Measurements from ENCODE around the gene NDUFB8. TPM values are rescaled to one million over a fixed set of nuclear protein-coding genes. Genes with fewer than 3 reads are reported as not detected.
A peak's percentile ranks its signal among the peaks of the same experiment; 100 is the strongest.

Gene NDUFB8
- total RNA-seq, 1 donor from 2014 or later: 111 TPM

DNA sequence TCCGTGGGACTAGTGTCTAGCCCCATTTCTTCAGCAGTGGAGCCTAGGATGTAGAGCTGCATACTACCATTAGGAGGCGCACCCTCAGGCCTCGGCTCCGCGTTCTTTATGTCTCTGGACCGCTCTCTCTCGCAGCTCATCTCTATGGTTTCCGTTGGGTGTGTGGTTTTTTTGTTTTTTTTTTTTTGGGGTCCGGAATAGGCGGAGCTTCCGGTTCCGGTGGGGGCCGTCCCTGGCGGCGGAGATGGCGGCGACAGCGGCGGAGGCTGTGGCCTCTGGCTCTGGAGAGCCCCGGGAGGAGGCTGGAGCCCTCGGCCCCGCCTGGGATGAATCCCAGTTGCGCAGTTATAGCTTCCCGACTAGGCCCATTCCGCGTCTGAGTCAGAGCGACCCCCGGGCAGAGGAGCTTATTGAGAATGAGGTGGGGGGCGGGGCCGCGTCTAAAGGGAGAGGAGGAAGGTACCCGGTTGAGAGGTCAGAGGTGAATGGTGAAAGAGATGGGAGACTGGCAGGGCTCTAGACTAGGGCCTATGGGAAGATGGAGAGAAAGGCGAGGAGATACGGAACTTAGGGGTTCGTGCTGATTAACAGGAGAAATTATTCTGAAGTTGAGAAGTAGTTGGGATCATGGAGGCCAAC lies 6.2 kb upstream of the NDUFB8 start, which contains the start of gene HIF1AN:
Gene HIF1AN (plus strand): TSS at position 229 of the 639 bp plus-strand sequence. CDS start 16 bp downstream, at position 245.
- DNase-seq: peak; percentile 97

- DNase-seq: no peak
Observed at GRCh38 chr10:100535338-100535714, 5.7 kb upstream of the NDUFB8 start.

- no peak for DNase-seq
Observed at GRCh38 chr10:100534726-100535125, 5.1 kb upstream of the NDUFB8 start.

GRCh38 chr10:100531761-100532160 lies 2.1 kb upstream of the NDUFB8 start:
- DNase-seq: no peak

- no peak for DNase-seq
Observed at GRCh38 chr10:100528921-100529474, 673 bp downstream of the NDUFB8 start.

DNA sequence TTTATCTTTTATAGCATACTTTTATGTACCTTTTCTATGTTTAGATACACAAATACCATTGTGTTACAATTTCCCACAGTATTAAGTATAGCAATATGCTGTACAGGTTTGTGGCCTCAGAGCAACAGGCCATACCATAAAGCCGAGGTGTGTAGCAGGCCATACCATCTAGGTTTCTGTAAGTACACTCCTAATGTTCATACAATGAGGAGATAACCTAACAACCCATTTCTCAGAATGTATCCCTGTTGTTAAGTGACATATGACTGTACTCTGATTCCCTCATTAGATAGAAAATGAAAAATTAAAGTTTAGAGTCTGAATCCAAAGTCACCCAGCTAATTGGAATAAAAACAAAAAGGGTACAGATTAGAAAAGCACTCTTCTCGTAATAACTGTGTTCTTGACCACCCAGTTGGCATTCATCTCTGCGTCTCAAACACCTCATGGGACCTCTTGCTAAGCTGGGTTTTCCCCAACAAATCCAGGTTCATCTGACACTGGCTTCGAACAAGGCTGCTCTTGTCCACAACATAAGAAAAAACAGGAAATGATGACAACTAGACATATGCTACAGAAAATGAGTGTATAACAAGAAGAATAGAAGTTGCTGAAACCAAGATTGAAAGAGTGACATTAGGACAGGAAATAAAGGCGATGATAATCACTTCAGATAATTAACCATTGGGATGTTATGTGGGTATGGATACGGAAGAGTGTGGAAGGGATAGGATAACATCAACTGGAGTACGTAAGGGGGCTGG lies 1.4 kb downstream of the NDUFB8 start:
- DNase-seq: no peak

DNA sequence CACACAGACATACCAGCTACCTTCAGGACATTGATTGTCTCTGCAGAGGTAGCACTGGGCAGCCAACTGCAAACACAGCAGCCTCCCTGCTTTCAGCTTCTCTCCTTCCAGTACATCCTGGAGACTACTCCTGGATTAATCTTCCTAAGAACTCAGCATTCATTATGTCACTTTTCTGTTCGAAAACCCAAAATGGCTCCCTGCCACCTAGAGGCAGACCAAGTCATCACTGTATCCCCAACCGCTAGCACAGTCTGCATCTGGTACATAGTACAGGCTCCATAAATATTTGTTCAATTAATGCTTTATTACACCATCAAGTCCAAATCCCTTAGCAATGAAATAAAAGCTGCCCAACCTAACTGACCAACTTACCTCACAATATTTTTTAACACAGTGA lies 5.0 kb downstream of the NDUFB8 start:
- DNase-seq: no peak

DNA sequence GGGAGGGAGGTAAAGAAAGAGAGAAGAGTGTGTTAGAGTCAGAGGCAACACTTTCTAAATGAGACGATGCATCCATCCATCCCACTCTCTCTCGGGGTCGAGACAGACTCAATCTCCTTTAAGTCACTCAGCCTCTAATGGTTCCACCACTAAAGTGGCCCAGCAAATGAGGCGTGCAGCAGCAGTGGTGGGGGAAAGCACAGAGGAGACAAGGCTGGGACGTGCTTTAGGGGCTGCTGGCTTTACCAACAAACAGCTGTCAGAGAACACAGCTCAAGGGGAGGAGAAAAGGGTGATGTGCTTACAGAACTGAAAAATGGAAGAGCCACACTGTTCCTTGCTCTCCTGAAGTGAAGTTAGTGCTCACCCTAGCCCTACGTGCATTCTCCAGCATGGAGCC lies 5.5 kb downstream of the NDUFB8 start:
- no peak for DNase-seq

DNA sequence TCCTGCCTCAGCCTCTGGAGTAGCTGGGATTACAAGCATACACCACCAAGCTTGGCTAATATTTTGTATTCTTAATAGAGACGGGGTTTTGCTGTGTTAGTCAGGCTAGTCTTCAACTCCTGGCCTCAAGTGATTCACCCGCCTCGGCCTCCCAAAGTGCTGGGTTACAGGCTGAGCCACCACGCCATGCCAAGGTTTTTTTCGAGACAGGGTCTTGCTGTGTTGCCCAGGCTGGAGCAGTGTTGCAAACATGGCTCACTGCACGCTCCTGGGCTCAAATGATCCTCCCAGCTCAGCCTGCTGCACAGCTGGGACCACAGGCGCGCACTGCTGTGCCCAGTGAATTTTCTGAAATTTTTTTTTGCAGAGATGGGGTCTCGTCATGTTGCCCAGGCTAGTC lies 6.7 kb downstream of the NDUFB8 start:
- no peak for DNase-seq

DNA sequence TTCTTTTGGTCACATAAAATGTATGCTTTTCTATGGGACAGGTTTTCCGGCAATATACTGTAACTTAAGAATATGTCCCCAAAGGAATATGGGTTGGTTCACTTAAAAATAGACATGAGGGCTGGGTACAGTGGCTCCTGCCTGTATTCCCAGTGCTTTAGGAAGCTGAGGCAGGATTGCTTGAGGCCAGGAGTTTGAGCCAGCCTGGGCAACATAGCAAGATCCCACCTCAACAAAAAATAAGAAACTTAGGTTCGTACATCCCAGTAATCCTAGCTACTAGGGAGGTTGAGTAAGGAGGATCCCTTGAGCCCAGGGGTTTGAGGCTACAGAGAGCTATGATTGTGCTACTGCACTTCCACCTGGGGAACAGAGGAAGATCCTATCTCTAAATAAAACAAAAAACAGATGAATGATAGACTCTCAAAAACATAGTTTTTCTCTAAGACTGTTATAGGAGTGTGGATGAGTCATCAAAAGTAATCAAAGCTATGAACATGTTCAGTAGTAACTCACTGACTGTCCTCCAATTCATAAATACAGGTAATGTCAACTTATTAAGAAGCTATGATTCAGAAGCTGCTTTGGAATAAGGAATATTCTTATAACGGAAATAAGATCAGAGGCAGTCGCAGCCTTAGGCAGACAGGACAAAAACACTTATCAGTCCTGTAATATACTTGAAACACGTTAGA lies 7.4 kb downstream of the NDUFB8 start:
- no peak for DNase-seq

- no peak for DNase-seq
Observed at GRCh38 chr10:100520811-100521210, 8.9 kb downstream of the NDUFB8 start.

GRCh38 chr10:100519311-100520051 lies 10.2 kb downstream of the NDUFB8 start, which contains the start of gene SEC31B:
Gene SEC31B, minus strand, starts transcription at chr10:100519861. Its CDS starts 2,909 bp downstream, at chr10:100516952.
- no peak for DNase-seq

DNA sequence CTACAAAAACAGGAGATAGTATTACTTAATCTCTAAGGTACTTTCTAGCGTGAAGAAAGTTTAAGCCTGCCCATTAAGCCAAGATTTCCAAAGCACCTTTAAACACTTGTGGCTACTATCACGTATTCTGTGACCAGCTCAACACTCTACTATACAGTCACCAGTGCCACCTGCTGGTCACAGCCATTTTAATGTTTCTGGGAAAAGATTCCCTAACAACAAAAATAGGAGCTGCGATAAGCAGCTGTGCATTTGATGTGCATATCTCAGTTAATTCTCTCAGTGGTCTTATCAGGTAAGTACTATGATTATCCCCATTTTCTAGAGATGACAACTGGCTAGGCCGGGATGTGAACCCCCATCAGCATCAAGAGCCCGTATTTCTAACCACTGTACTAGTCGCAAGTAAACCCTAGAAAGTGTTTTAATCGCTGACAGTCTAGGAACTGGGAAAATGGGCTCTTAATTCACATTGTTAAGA lies 10.9 kb downstream of the NDUFB8 start:
- peak; percentile 22 for DNase-seq

DNA sequence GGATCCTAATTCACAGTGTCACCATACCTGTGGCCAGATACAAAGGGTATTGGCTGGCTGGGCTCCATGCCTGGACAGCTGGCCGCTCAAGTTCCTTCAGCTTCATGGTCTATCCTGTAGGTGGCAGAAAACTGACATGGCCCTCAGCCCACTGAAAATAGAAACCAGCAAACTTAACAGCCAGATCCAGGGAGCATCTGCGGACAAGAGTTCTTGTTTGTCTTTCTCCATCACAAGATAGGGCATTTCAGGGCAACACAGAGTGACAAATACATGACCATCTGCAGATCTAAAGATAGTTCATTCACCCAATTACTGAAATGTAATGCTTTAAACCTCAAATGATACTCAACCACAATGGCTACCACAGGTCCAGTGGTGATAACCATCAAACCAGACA lies 12.8 kb downstream of the NDUFB8 start:
- no peak for DNase-seq

GRCh38 chr10:100515612-100516011 lies 14.1 kb downstream of the NDUFB8 start:
- no peak for DNase-seq

GRCh38 chr10:100510533-100511308 lies 18.9 kb downstream of the NDUFB8 start:
- DNase-seq: no peak

DNA sequence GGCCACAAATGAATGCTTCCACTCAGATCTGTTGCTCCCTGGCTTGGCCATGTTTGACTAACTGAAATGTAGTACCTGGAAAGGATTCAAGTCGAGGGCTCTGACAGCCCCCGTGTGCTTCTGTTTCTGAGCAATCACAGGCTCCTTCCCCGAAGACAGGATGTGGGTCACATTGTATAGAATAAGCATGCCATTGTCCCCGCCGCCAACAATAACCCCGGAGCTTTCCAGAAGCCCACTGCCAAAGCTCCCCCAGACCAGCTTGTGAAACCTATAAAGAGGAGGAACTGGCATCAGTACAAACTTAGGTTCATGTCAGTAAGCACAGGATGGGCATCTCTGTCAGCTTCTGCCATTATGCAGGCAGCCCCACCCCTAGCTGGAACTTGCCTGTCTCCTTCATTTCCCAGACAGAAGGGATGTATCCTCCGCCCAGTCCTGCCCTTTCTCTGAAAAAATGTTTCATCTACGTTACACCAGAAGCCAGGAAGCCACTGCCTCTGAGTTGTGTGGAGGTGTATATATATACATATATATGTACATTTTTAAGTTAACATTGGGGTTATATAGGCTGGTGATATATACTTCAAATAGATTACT lies 20.3 kb downstream of the NDUFB8 start:
- DNase-seq: no peak

- peak; percentile 15 for DNase-seq
Observed at GRCh38 chr10:100508691-100509150, 20.9 kb downstream of the NDUFB8 start.

GRCh38 chr10:100508266-100508665 lies 21.4 kb downstream of the NDUFB8 start:
- DNase-seq: no peak

- DNase-seq: no peak
Observed at GRCh38 chr10:100507357-100507732, 22.3 kb downstream of the NDUFB8 start.

Data from skin of body (tissue), 2 donors.